Measurements from ENCODE around the gene ARHGAP35.
"Not testable (repeated sequence)": the region's sequence is repeated elsewhere in the genome, so short reads cannot be mapped to it uniquely, and the experiment has no call there.

Gene ARHGAP35

GRCh38 chr19:46860846-46861690 is at the start of gene ARHGAP35:
TSS of gene ARHGAP35 (plus strand) at chr19:46860997. CDS start at chr19:46918676, 57,679 bp downstream.
- DNase-seq, result peak; percentile 88

DNA sequence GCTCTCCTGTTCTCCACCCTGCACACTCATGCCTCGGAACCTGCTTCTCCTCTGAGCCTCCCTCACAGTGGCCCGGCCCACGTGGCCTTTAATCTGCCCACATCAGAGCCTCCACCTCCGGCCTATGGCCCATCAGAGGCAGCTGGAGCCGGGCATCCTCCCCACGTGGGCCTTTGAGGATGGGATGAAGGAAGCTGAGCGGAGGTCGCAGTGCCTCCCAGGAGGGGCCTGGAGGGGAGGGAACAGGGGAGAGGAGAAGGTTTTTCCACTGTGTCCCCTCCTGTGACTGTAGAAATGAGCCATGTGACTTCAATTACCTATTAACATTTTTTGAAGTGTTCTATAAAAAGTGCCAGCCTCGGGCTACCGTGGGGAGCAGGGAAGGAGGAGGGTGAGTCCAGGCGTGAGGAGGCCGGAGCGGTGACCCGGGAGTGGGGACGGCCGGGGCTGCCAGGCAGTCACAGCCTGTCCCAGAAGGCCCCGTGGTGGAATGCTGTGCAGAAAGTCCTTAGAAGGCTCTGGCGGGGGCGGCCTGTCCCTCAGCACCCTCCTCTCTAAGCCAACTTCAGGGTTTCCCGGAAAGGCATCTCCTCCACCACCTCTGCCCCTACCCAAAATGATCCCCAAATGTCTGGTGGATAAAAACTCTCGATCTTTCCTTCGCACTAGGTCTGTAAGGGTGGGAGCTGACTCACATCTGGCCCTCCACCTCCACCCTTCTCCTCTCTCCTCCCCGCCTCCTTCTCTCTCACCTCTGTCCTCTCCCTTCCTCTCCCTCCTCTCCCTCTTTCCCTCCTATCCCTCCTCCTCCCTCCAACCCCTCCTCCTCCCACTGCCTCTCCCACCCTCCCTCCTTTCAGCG is 47.6 kb upstream of the ARHGAP35 start:
- no peak for DNase-seq

DNA sequence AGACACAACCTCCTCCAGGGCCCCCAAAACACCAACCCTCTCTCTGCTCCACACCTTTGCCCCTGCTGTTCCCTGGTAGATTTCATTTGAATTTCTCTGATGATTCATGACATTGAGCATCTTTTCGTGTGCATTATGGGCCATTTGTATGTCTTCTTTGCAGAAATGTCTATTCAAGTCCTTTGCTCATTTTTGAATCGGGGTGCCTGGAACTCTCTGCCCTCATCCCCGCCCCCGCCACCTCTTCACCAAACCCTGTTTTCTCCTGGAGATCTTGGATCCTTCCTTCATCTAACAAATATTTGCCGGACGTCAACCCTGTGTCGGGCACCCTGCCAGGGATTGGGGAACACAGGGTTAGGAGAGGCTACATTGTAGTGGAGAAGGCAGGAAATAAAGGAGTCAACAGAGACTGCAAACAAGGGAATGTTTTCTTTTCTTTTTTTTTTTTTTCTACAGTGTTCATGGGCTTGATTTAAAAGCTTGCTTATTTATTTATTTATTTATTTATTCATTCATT is 46.9 kb upstream of the ARHGAP35 start:
- DNase-seq, result no peak

DNA sequence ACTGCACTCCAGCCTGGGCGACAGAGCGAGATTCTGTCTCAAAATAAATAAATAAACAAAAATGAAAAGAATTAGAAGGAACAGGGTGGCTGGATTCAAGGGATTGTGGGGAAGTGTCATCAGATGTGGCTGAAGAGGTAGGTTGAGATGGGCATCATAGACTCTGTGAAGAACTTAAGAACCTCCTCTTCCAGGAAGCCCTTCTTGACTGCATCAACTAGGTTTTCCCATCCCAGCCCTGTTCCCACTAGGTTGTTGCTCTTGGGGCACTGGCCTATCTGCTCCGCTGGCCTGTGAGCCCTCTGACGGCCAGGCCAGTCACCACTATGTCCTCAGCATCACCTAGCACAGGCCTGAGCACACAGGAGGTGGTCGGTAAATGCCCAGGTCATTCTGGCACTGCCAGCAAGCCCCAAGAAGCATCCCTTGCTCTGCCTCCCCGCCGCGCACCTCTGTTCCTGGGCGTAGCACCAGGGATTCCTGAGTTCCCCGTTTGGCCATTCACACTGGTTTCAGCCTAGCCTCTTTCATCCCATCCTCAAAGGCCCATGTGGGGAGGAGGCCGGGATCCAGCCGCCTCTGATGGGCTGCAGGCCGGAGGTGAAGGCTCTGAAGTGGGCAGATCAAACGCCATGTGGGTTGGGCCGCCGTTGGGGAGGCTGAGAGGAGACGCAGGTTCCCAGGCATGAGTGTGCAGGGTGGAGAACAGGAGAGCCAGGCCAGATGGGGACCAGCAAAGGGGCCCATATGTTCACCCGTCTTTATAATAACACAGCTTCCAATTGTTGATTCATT is 44.8 kb upstream of the ARHGAP35 start:
- no peak for DNase-seq

- DNase-seq, result no peak
Measured at GRCh38 chr19:46818812-46819211, 42.0 kb upstream of the ARHGAP35 start.

GRCh38 chr19:46821512-46822409 is 39.0 kb upstream of the ARHGAP35 start:
- DNase-seq, result peak; percentile 72

GRCh38 chr19:46822410-46822787 is 38.4 kb upstream of the ARHGAP35 start:
- not testable (repeated sequence) for DNase-seq

- DNase-seq, result no peak
Measured at GRCh38 chr19:46823049-46823448, 37.7 kb upstream of the ARHGAP35 start.

DNA sequence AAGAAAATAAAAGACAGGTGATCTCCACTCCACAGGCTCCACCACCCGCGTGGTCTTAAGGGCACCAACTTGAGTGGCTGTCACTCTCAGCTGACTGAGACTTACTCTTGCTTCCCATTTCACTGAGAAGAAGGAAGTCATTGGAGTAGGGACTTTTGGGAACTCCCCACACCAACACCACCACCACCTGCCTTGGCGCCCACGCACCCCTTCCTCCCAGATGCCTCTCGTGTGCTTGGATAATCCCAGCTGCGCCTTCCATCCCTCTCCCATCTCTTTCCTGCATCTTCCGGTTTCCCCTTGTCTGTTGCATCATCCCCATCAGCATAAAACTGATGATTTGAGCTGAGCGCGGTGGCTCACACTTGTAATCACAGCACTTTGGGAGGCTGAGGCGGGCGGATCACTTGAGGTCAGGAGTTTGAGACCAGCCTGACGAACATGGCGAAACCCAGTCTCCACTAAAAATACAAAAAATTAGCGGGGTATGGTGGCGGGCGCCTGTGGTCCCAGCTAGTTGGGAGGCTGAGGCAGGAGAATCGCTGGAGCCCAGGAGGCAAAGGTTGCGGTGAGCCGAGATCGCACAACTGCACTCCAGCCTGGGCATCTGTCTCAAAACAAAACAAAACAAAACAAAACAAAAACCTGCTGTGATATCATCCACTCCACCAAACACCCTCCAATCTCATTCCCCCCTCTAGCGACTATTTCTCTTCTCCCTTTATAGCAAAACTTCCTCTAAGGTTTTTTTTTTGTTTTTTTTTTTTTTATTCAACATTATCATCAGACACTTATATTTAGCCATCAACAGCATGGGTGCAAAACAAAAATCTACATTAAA is 35.7 kb upstream of the ARHGAP35 start:
- peak; percentile 31 for DNase-seq

DNA sequence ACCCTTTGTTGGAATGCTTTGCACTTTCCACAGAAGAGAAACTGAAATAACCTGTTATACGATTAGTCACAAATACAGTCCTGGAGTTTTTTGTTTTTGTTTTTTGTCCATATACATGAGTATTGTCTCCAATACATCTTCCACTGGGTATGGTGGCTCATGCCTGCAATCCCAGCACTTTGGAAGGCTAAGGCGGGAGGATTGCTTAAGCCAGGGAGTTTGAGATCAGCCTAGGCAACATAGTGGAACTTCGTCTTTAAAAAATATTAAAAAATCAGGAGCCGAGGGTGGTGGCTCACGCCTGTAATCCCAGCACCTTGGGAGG is 35.1 kb upstream of the ARHGAP35 start:
- DNase-seq, result no peak

GRCh38 chr19:46828484-46828883 is 32.3 kb upstream of the ARHGAP35 start:
- DNase-seq, result no peak

DNA sequence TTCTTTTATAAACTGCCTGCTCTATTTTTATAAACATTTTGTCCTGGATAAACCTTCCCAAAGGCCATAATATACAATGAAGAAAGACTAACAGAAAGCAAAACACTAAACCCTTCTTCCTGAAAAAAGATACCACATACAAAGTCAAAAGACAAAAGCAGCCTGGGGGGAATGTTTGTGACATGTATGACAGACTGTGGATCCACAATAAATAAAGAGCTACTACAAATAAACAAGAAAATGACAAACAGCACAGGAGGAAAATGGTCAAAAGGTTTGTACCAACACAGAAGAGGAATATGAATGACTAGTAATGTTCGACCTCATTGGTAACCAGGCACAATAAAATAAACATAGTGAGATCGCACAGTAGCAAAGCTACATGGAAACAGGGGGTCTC is 29.9 kb upstream of the ARHGAP35 start:
- no peak for DNase-seq

DNA sequence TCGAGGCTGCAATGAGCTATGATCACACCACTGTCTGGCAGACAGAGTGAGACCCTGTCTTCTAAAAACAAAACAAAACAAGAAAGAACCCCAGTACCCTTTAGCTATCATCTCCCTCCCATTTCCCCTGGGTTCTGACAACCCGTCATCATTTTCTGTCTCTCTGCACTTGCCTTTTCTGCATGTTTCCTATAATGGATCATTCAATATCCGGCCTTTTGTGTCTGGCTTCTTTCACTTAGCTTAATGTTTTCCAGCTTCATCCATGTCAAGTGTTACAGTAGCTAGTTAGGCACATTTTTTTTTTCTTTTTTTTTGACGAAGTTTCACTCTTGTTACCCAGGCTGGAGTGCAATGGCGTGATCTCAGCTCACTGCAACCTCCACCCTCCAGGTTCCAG is 26.7 kb upstream of the ARHGAP35 start:
- DNase-seq, result no peak

DNA sequence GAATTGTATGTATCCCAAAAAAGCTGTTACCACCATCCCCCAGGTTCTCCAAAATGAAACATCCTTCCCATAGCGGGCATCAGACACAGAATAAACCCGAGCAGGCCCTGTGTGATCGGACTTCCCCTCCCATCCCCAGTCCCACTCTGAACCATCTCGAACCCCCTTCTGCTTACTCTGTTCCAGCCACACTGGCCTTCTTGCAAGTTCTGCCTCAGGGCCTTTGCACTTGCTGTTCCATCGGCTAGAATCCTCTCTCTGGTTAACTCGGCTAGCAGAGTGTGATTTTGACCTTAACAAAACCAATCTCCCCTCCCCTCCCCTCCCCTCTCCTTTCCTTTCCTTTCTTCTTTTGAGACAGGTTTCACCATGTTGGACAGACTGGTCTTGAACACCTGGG is 25.8 kb upstream of the ARHGAP35 start:
- DNase-seq, result no peak

DNA sequence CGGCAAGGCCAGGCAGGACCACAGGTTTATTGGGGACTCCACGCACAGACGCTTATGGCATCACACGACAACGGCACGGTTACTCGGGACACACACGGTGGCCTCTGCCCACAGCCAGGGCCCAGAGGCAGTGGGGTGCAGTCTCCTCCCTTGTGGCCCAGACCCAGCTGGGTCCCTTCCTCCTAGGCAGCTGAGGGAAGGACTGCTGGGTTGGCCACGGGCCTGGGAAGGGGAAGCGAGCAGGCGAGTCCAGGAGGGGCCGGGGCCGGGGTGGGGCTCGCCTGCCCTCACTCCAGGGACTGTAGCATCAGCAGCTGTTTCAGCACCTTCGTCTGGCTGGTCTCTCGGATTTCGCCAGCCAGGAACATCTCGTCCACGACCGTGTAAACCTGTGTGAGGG is 22.6 kb upstream of the ARHGAP35 start:
- DNase-seq, result no peak

DNA sequence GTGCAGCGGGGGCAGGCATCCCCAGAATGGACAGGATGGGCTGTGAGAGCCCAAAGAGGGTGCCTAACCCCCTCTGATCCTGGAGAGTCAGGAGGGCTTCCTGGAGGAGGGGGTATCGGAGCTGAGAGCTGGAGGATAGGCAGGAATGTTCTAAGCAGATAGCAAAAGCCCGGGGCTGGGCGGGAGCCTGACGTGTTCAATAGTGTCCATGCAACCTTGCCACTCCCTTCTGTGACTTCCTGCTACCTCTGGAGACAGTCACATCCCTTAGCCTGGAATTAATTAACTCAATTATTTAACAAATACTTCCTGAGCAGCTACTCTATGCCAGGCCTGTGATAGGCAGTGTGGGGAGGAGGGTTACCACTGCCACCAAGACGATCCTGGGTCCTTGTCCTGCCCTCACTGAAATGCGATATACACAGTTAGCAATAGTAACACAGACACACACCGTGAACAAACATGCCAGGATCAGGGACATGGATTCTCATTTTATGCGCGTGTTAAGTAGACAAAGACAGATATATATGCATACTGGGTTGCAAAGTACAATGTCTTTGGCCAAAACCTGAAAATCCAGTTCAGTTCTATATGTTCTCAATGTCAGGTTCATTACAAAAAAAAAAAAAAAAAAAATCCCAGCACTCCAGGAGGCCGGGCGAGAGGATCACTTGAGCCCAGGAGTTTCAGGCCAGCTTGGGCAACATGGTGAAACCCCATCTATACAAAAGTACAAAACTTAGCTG is 20.9 kb upstream of the ARHGAP35 start:
- no peak for DNase-seq

DNA sequence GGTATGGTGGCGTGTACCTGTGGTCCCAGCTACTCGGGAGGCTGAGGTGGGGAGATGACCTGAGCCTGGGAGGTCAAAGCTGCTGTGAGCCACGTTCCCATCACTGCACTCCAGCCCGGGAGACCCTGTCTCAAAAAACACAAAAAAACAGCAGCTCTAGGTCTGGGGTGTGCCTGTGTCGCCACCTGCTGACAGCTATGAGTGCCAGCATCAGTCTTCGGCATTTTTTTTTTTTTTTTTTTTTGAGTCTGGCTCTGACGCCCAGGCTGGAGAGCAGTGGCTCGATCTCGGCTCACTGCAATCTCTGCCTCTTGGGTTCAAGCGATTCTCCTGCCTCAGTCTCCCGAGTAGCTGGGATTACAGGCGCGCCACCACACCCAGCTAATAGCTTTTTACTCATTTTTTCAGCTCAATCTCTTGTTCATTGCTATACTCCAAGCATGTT is 20.3 kb upstream of the ARHGAP35 start:
- DNase-seq, result peak; percentile 66

GRCh38 chr19:46841458-46842083 is 19.2 kb upstream of the ARHGAP35 start:
- no peak for DNase-seq

GRCh38 chr19:46842791-46843190 is 18.0 kb upstream of the ARHGAP35 start:
- no peak for DNase-seq

GRCh38 chr19:46844067-46844489 is 16.7 kb upstream of the ARHGAP35 start:
- DNase-seq, result no peak

Data from CD4-positive, alpha-beta T cell treated with Interleukin-10 for 1 hour (primary cell).